NCI-H1092 (cell line): Measurements from ENCODE around the gene DSCAML1.

ENCODE experiments used
- DNase-seq: peaks from one replicate; lab custom pipeline; 2025; lab: John Stamatoyannopoulos, UW

The DSCAML1 gene

DNA sequence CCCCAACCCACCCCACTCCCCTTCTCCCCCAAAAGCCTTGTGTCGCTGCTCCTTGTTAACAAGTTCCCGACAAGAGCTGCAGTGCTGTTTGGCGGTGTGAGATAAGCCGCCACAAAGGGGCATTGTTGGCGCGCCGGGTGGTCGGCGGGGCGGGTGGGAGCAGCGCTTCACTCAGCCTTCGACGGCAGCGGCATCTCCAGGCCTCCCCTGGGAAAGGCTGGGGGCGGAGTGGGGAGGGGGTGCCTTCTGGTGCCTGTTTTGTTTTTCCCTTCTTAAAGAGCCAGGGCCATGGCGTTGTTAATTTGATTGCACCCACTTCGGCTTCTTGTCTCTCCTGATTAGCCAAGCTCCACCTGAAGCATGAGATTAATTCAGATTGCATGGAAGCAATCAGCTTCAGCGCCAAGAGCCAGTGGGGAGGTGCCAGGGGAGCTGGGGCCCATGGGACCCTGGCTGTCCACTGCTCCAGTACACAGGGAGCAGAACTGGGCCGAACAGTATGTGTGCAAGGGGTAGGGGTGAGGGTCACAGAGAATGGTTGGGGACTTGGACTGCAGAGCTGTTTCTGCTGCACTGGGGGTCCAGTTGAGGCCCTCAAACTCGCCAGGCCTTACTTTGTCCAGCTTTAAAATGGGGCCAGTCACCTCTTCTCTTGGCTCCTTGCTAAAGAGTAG, 304.3 kb downstream of the DSCAML1 start:
- DNase-seq: no peak

GRCh38 chr11:117490911-117491310, 306.1 kb downstream of the DSCAML1 start:
- no peak for DNase-seq

GRCh38 chr11:117489999-117490679, 306.9 kb downstream of the DSCAML1 start:
- no peak for DNase-seq

GRCh38 chr11:117488996-117489952, 307.7 kb downstream of the DSCAML1 start:
- DNase-seq: no peak

GRCh38 chr11:117486059-117486458, 311.0 kb downstream of the DSCAML1 start:
- DNase-seq: no peak

DNA sequence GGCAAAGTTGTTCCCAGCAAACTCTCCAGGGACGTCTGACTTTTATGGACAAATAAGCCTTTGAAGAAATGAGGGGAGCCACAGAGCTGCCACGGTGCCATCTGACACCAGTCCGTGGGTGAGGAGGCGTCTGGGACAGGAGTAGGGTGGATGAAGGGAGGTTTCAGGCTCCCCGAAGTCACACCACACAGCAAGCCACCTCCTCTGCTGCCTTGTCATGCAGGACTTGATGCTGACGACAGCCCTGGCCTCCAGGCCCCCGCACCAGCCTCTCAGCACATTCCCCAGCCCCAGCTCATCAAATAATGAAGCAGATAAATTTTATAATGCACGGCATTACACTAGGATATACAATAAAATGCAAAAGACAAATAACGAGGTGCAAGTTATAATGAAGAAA, 312.9 kb downstream of the DSCAML1 start:
- no peak for DNase-seq

DNA sequence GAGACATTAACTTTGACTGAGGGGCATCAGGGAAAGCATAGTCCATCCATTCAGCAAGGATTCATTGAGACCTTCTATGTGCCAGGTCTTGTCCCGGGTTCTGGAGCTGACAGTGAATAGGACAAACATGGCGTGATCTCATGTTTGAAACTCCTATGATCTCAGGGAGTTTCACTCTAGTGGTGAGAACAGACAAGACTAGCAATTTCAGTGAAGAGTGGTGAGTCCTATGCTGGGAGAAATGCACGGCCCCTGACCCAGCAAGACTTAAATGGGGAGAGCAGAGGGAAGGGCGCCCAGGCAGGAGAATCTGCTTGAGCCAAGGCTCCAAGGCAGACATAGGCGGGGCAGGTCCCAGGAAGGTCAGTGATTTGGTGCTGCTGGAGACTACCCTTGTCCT, 313.6 kb downstream of the DSCAML1 start:
- DNase-seq: no peak

- DNase-seq: no peak
Measured at GRCh38 chr11:117482881-117483280, 314.1 kb downstream of the DSCAML1 start.

DNA sequence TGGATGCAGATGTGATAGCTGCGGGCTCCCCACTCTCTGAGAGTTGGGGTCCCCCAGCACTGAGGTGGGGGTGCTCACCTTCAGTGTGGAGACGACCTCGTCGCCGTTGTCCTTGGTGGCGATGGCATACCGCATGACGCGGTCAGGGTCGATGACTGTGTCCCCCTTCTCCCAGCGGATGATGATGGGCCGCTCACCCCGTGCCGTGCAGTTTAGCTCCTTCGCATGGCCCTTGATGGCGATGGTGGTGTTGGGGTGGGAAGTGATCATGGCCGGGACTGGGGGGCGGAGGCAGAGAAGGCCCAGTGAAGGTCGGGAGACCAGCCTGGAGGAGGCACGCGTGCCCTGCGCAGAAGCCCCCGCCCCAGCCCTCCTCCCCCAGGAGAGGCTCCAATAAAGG, 315.1 kb downstream of the DSCAML1 start:
- no peak for DNase-seq

GRCh38 chr11:117481036-117481435, 316.0 kb downstream of the DSCAML1 start:
- no peak for DNase-seq

DNA sequence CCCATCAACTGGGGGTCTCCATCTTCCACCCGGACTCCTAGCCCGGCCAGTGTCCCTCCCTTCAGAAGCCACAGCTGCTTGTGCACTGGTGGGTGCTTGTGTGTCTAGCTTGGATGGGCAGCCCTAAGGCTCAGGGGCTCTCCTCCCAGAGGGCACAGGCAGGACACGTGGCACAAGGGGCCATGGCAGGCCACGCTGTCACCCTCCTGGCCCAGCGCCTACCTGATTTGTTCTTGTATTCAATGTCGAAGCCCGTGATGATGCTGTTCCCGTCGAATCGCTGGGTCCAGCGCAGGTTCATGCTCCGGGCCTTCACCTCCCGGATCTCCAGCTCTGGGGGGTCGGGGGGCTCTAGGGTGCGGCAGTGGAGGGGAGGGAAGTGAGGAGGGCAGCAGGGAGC, 316.8 kb downstream of the DSCAML1 start:
- DNase-seq: no peak

DNA sequence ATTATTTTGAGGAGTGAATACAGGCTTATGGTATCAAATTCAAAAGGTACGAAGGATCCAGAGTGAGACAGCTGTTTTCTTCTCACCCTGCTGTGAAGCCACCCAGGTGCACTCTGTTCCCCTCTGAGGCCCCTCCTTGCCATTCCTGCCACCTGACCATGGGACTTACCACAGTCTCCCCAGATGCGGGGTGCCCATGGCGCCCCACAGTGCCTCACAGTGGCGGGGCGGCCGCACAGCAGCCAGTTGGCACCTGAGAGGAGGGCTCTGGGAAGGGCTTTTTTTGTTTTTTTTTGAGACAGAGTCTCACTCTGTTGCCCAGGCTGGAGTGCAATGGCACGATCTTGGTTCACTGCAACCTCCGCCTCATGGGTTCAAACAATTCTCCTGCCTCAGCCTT, 317.6 kb downstream of the DSCAML1 start:
- no peak for DNase-seq

GRCh38 chr11:117478926-117479325, 318.1 kb downstream of the DSCAML1 start:
- no peak for DNase-seq

DNA sequence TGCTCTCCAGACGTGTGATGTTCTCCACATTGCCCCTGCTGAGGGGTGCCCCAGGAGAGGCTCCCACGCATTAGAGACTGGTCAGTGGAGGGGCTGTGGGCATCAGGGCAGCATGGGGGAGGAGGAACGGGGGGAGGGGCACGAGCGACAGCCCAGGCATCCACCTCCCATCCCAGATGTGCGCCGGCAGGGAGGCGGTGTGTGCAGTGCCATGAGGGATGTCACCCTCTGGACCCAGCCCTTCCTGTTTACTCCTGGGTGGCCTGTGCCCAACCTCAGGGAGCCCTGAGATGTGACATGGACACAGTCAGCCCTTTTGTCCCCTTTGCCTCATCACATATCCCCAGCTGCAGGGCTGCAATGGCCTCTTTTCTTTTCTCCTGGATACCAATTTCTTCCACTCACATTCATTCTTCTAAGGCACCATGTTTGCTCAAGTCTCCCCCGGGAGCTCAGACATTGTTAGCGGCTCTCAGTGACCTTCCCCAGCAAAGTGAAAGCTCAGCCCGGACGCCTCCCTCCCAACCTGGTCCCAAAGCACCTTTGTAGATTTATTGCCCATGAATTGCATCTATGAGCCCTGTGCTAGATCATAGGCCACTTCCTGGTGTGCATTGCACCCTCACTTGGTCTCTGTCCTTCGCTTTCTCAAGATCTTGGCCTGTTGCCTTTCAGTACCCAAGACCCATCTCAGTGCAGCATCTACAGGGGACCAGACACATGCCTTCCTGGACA, 318.7 kb downstream of the DSCAML1 start:
- no peak for DNase-seq

DNA sequence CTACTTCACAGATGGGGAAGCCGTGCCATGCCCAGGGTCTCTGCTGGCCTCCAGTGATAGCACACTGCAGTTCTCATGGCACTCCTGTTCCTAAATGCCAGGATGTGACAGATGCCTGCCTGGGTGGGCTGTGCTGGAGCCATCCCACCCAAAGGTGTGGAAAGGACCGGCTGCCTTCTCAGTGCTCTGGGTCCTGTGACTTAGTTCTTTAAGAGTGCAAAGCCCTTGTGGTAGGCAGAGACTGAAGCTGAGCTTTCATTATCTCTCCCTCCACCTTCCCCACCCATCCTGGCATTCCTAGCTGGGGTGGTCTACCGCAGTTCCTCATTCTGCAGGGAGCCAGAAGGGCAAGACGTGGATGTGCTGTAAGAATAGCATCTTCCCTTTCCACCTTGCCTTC, 319.3 kb downstream of the DSCAML1 start:
- DNase-seq: no peak

- no peak for DNase-seq
Measured at GRCh38 chr11:117476531-117477142, 320.4 kb downstream of the DSCAML1 start.

GRCh38 chr11:117475716-117476530, 321.1 kb downstream of the DSCAML1 start:
- no peak for DNase-seq

DNA sequence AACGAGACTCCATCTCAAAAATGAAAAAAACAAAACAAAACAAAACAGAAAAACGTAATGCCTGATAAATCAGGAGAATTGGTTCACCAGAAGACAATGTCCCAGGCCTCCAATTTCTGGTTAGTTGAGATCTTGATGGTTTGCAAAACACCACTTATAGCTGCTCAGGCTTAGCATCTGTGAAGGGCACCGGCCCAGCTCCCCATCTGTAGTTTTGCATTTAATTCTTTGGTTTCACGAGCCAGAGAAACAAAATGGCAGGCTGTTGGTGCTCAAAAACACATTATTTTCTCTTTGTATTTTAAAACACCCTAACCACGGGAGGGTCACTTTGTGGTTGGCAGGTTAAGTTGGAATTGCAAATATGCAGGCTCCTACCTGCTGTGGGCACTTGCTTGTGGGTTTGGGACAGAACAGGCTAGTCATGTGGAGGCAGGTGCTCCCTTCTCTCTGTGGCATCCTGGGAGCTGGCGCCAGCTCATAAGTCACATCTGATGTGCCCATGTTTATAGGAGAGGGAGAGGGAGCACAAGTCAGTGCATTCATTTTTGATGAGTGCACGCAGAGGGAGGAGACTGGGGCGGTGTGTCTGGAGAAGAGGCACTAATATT, 323.4 kb downstream of the DSCAML1 start:
- DNase-seq: peak; percentile 62

DNA sequence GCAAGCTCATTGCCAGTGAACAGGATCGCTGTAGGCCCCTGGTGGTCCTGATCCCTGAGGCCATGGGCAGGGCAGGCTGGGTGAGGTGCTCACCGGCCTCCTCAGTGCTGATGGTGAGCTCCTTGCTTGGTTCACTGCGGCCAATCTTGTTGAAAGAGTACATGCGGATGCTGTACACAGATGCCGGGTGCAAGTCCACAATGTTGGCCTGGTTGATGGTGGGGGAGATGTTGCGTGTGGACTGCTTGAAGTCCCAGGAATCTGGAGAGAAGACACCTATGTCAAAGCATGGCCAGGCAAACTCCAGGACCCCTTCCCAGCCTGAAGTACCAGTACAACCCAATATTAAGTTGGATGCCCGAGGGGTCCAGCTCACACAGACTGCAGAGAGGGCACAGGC, 325.2 kb downstream of the DSCAML1 start:
- DNase-seq: no peak

GRCh38 chr11:117470576-117470975, 326.4 kb downstream of the DSCAML1 start:
- no peak for DNase-seq
